HepG2 (cell line): ENCODE results near the gene WDR93. TPM values are rescaled to one million over a fixed set of nuclear protein-coding genes. Genes with fewer than 3 reads are reported as not detected.

Source experiments
- CBX5 ChIP-seq: sonication (generic); formaldehyde crosslinking; IDR thresholded peaks from 2 replicates; pipeline ENCODE4 v1.4.0; 2020; ENCODE audit warnings: missing genetic modification reagents, borderline replicate concordance
- DNMT1 ChIP-seq: sonication (generic); formaldehyde crosslinking; IDR thresholded peaks from 2 replicates; pipeline ENCODE4 v1.5.1; 2020; ENCODE audit warnings: mild to moderate bottlenecking, missing genetic modification reagents
- ELF4 ChIP-seq: sonication (generic); formaldehyde crosslinking; IDR thresholded peaks from 2 replicates; pipeline ENCODE4 v1.5.0; 2020; ENCODE audit warnings: missing genetic modification reagents, mild to moderate bottlenecking, moderate library complexity, borderline replicate concordance
- ERF ChIP-seq: IDR thresholded peaks from 2 replicates; pipeline ENCODE4 v1.6.1; 2018; ENCODE audit warnings: missing biosample characterization, missing genetic modification reagents
- GFI1 ChIP-seq: sonication (generic); formaldehyde crosslinking; IDR thresholded peaks from 2 replicates; pipeline ENCODE4 v1.5.0; 2020; ENCODE audit warnings: missing genetic modification reagents, mild to moderate bottlenecking, borderline replicate concordance
- KDM3A ChIP-seq: IDR thresholded peaks from 2 replicates; pipeline ENCODE4 v1.6.1; 2018; ENCODE audit warnings: low read depth, missing compliant biosample characterization
- KLF12 ChIP-seq: sonication (generic); formaldehyde crosslinking; IDR thresholded peaks from 2 replicates; pipeline ENCODE4 v1.4.0; 2020; ENCODE audit warnings: missing genetic modification reagents, borderline replicate concordance
- POLR2AphosphoS5 ChIP-seq: IDR thresholded peaks from 2 replicates; pipeline ENCODE4 v1.6.1; 2012; ENCODE audit warnings: low read depth, low read length
- PRPF4 ChIP-seq: fragments of 200-400 bp; formaldehyde crosslinking; IDR thresholded peaks from 2 replicates; pipeline ENCODE4 v1.6.1; 2016; ENCODE audit warnings: low read length, low read depth; ENCODE audit not compliant: poor library complexity, severe bottlenecking
- SMAD3 ChIP-seq: sonication (generic); formaldehyde crosslinking; IDR thresholded peaks from 2 replicates; pipeline ENCODE4 v1.4.0; 2020; ENCODE audit warnings: missing genetic modification reagents
- TCF7L2 ChIP-seq: IDR thresholded peaks from 2 replicates; pipeline ENCODE4 v1.6.1; 2011; ENCODE audit warnings: mild to moderate bottlenecking, low read depth, low read length, moderate library complexity
- ZFP62 ChIP-seq: sonication (generic); formaldehyde crosslinking; IDR thresholded peaks from 2 replicates; pipeline ENCODE4 v1.4.0; 2020; ENCODE audit warnings: missing genetic modification reagents
- ZNF562 ChIP-seq: sonication (generic); formaldehyde crosslinking; IDR thresholded peaks from 2 replicates; pipeline ENCODE4 v1.8.0; 2022; ENCODE audit warnings: missing genetic modification reagents, borderline replicate concordance
- polyA plus RNA-seq, 8 experiments: library from polyadenylated mRNA; depleted of rRNA in 3 of 8; stranded (reverse) in 7 of 8; unstranded in 1 of 8; fragments of >200 nt; fragmentation: Illumina TruSeq in 4 of 8; extraction: Trizol in 4 of 8; gene quantifications; 2 replicates each; pipeline versions ENCODE4 v1.2.1 to v1.2.3, GENCODE V29; 2011 to 2016; ENCODE audit warnings: low read depth in 4 of 8, missing spikeins in 1 of 8, mixed read lengths in 1 of 8; ENCODE audit not compliant: insufficient read depth in 1 of 8
- total RNA-seq, 5 experiments: library from RNA; depleted of rRNA; stranded (reverse); fragments of >200 nt; fragmentation: Illumina TruSeq; extraction: Trizol; gene quantifications; 2 replicates each; pipeline ENCODE4 v1.2.3, GENCODE V29; 2016; ENCODE audit warnings: low read depth in 1 of 5
- TF ChIP-seq, protein P1 (sequence below): sonication (generic); formaldehyde crosslinking; IDR thresholded peaks from 2 replicates; pipeline ENCODE4 v1.5.1; 2020; ENCODE audit warnings: mild to moderate bottlenecking, moderate library complexity, missing genetic modification reagents
- TF ChIP-seq, protein P2 (sequence below): sonication (generic); formaldehyde crosslinking; IDR thresholded peaks from 2 replicates; pipeline ENCODE4 v1.8.0; 2022; ENCODE audit warnings: mild to moderate bottlenecking, missing genetic modification reagents, moderate library complexity
- TF ChIP-seq, protein P3 (sequence below): sonication (generic); formaldehyde crosslinking; IDR thresholded peaks from 2 replicates; pipeline ENCODE4 v1.4.0; 2020; ENCODE audit warnings: missing genetic modification reagents, mild to moderate bottlenecking, borderline replicate concordance
- TF ChIP-seq, protein P4 (sequence below): IDR thresholded peaks from 2 replicates; pipeline ENCODE4 v1.6.1; 2012; ENCODE audit warnings: low read length, improper control_type of control experiment

The WDR93 gene
- total and polyA plus RNA-seq, 2 of the 13 experiments (the other 11 are each of a cell fraction or from before 2014, with no cell fraction given): 0.07 TPM; not detected in 1

DNA sequence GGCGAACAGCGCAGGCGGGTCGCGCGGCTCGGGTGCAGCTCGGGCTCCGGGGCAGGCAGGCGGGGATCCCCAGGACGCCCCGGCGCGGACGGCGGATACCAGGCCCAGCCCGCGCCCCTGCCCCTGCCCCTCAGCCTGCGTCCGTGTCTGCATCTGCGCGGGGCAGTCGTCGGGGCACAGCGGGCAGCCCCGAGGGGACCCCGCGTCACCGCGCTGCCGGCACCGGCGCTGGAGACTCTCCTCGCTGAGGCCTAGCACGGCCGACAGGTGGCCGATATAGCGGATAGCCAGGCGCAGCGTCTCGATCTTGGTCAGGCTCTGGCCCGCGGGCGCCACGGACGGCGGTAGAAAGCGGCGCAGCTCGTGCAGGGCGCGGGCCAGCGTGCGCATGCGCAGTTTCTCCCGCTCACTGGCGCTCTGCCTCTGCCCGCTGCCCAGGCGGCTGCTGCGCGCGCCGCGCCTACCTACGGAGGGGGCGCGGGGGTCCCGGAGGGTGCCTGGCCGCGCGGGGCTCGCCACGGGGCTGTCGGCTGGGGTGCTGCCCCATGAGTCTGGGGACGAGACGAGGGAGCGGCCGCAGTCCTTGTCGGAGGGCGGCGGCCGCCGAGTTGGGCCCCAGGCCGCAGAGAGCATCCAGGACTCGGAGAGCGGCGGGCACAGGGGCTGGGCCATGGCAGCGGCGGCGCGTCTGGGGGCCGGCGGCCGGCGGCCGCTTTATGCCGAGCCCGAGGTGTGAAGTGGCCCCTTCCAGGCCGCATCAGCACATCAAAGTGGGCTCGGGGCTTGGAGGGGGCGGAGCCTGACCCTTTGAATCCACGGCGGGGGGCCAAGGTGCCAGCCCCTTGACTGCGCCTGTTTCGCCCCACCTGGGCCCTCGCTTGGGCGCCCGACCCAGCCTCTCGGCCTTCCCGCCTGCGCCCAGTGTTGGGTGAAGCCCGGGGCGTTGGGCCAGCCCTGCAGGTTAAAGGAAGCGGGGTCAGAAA is 60.2 kb downstream of the WDR93 start, which contains the start of gene MESP1 (continued):
- TF ChIP-seq CBX5 (peak; percentile 72; the same call in 1 of the 2 replicates), DNMT1 (CRISPR knock-in tag) (peak; percentile 39; the same call in 1 of the 2 replicates), ERF (CRISPR knock-in tag) (peak; percentile 42), POLR2AphosphoS5 (no peak), ELF4 (no peak), GFI1 (no peak; the same call in 1 of the 2 replicates), KLF12 (CRISPR knock-in tag) (0 out of 2 replicates have a peak, but pooled peaks have one; percentile 41), PRPF4 (no peak), TCF7L2 (no peak), ZNF562 (CRISPR knock-in tag) (no peak), ZFP62 (CRISPR knock-in tag) (no peak), SMAD3 (no peak), KDM3A (CRISPR knock-in tag) (no peak)
- TF ChIP-seq, protein P1, sequence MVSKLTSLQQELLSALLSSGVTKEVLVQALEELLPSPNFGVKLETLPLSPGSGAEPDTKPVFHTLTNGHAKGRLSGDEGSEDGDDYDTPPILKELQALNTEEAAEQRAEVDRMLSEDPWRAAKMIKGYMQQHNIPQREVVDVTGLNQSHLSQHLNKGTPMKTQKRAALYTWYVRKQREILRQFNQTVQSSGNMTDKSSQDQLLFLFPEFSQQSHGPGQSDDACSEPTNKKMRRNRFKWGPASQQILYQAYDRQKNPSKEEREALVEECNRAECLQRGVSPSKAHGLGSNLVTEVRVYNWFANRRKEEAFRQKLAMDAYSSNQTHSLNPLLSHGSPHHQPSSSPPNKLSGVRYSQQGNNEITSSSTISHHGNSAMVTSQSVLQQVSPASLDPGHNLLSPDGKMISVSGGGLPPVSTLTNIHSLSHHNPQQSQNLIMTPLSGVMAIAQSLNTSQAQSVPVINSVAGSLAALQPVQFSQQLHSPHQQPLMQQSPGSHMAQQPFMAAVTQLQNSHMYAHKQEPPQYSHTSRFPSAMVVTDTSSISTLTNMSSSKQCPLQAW (CRISPR knock-in tag): no peak
- TF ChIP-seq, protein P2, sequence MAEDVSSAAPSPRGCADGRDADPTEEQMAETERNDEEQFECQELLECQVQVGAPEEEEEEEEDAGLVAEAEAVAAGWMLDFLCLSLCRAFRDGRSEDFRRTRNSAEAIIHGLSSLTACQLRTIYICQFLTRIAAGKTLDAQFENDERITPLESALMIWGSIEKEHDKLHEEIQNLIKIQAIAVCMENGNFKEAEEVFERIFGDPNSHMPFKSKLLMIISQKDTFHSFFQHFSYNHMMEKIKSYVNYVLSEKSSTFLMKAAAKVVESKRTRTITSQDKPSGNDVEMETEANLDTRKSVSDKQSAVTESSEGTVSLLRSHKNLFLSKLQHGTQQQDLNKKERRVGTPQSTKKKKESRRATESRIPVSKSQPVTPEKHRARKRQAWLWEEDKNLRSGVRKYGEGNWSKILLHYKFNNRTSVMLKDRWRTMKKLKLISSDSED (CRISPR knock-in tag): no peak
- TF ChIP-seq, protein P3, sequence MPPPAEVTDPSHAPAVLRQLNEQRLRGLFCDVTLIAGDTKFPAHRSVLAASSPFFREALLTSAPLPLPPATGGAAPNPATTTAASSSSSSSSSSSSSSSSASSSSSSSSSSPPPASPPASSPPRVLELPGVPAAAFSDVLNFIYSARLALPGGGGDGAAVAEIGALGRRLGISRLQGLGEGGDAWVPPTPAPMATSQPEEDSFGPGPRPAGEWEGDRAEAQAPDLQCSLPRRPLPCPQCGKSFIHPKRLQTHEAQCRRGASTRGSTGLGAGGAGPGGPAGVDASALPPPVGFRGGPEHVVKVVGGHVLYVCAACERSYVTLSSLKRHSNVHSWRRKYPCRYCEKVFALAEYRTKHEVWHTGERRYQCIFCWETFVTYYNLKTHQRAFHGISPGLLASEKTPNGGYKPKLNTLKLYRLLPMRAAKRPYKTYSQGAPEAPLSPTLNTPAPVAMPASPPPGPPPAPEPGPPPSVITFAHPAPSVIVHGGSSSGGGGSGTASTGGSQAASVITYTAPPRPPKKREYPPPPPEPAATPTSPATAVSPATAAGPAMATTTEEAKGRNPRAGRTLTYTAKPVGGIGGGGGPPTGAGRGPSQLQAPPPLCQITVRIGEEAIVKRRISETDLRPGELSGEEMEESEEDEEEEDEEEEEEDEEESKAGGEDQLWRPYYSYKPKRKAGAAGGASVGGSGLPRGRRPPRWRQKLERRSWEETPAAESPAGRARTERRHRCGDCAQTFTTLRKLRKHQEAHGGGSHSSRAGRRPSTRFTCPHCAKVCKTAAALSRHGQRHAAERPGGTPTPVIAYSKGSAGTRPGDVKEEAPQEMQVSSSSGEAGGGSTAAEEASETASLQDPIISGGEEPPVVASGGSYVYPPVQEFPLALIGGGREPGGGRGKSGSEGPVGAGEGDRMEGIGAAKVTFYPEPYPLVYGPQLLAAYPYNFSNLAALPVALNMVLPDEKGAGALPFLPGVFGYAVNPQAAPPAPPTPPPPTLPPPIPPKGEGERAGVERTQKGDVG (CRISPR knock-in tag): no peak
- TF ChIP-seq, protein P4, sequence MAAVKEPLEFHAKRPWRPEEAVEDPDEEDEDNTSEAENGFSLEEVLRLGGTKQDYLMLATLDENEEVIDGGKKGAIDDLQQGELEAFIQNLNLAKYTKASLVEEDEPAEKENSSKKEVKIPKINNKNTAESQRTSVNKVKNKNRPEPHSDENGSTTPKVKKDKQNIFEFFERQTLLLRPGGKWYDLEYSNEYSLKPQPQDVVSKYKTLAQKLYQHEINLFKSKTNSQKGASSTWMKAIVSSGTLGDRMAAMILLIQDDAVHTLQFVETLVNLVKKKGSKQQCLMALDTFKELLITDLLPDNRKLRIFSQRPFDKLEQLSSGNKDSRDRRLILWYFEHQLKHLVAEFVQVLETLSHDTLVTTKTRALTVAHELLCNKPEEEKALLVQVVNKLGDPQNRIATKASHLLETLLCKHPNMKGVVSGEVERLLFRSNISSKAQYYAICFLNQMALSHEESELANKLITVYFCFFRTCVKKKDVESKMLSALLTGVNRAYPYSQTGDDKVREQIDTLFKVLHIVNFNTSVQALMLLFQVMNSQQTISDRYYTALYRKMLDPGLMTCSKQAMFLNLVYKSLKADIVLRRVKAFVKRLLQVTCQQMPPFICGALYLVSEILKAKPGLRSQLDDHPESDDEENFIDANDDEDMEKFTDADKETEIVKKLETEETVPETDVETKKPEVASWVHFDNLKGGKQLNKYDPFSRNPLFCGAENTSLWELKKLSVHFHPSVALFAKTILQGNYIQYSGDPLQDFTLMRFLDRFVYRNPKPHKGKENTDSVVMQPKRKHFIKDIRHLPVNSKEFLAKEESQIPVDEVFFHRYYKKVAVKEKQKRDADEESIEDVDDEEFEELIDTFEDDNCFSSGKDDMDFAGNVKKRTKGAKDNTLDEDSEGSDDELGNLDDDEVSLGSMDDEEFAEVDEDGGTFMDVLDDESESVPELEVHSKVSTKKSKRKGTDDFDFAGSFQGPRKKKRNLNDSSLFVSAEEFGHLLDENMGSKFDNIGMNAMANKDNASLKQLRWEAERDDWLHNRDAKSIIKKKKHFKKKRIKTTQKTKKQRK: no peak
